M059J (cell line): ENCODE results near the gene ACSS1. TPM values are rescaled to one million over a fixed set of nuclear protein-coding genes. Genes with fewer than 3 reads are reported as not detected.

ENCODE experiments used
- DNase-seq: peaks from one replicate; pipeline ENCODE4 v3.0.0-alpha.2; 2012; ENCODE audit warnings: low read depth
- total RNA-seq: library from RNA; depleted of rRNA; stranded (reverse); fragments of >200 nt; shearing (Covaris generic); gene quantifications from 2 replicates; pipeline ENCODE4 v1.2.3, GENCODE V29; 2014

The ACSS1 gene
- total RNA-seq, 1 experiment from 2014 or later, result 0.32 TPM

DNA sequence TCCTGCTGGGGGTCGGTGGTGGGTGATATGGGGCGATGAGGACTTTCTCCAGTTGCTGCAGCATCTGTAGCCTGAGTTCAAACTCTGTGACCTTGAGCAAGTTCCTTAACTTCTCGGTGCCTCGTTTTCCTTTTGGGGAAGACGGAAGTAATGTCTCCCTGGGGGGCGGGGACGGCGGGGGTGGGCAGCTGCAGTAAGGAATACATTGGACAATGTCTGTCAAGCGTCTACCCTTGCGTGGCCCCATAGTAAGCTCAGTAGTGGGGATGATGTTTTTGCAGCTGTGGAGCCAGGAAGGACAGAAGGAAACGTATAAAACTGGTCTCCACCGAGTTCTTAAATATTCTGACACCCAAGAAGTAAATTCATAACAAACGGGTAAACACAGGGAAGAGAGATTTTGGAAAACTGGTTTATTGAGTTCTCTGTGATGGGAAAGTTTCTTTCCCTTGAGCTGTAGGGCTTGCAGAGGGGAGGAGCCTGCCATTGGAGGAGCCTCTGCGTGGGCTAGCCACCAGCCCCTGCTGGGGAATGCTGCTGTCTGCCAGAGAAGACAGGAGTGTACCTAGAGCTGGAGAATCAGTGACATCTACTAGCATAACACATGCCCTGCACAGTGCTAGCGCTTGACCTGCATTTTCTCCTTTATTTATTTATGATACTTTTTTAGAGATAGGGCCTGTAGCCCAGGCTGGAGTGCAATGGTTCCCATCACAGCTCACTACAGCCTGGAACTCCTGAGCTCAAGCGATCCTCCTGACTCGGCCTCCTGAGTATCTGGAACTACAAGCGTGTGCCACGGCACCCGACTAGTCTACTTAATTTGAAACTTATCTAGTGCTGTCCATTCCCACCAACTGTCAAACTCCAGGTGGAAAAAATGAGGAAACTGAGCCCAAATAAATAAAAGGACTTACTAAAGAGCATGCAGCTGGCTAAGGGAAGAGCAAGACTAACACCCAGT lies 1.2 kb upstream of the ACSS1 start:
- DNase-seq, result peak; percentile 18

GRCh38 chr20:25057234-25058050 lies 497 bp downstream of the ACSS1 start:
- peak; percentile 61 for DNase-seq

DNA sequence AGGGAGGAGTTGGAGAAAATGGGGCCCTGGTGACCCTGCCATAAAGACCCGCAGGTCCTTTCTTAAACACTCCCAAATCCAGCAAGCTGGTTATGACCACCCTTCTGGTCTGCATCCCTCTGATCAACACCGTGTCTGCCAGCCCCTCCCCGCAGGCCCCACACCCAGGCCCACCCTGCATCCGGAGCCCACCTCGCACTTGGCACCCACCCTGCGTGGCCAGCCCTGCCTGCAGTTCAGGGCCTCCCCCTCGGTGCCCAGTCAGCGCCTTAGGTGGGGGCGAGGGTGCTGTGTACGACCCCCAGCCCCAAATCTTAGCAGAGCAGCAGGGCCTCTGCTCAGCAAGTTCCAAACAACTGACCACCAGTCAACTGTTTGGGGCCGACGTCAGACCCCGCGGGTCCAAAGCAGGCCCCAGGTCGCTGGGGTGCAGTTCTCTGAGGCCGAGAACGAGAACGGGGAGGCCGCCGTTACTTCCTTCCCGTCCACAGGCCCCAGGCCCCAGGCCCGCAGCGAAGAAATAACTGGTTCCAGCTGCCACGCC lies 1.2 kb downstream of the ACSS1 start:
- no peak for DNase-seq

DNA sequence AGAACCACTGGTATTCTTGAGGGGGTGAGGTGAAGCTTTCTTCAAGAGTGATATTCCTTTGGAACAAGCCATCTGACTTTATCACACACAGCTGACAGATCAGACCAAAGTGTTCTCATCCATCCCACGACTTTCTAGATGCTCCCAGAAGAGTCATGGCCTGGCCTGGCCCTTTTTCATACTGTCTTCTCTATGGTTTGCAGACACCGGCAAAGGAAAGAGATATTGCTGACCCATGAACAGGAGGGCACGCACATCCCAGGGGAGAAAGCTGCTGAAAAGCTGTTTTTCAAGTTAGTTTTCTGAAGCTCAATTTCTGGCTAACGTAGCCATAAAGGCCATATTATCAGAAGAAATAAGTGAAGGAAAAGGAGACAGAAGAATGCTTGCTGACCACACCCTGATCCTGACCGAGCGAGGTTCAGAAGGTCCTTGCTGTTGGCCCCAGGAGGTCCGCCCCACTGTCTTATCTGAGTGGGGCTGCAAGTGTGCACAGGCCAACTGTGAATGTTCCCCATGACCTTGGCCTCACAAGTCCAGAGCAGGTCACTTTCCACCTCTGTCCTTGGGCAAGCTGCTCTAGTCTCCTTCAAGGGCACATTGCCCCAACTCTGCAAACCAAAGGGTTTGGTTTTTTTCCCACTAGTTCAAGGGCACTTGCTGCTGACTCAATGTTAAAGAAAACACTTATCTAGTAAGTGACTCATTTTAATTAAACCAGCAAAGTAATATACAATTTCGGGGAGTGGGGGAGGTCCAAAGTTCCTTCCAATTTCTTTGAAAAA lies 2.0 kb downstream of the ACSS1 start:
- peak; percentile 65 for DNase-seq

DNA sequence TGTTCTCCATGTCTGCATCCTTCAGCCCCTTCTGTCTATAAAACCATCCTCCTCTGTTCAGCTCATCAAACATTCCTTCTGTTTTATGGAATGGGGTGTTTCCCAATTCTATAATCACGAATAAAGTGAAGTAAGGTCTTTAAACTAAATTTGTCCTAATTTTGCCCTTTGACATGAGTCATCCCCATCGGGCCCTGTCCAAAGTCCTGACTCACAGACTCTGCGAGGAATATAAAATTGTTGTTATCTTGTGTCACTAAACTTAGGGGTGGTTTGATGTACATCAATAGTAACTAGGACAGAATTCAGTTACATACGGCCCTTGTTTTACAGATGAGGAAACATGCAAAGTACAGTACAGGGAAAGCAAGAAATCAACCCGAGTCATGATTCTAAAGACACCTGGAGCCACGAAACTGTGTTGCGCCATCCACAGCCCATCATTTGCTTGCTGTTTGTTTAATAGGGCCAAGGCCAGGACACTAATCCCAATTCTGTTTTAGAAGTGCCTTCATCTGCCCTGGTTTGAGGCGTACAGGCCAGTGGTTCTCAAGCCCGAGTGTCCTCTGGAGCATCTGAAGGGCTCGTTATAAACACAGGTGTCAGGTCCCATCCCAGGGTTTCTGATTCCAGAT lies 2.8 kb downstream of the ACSS1 start:
- peak; percentile 55 for DNase-seq

- no peak for DNase-seq
These were observed 3.7 kb downstream of the ACSS1 start for GRCh38 chr20:25054096-25054820.

DNA sequence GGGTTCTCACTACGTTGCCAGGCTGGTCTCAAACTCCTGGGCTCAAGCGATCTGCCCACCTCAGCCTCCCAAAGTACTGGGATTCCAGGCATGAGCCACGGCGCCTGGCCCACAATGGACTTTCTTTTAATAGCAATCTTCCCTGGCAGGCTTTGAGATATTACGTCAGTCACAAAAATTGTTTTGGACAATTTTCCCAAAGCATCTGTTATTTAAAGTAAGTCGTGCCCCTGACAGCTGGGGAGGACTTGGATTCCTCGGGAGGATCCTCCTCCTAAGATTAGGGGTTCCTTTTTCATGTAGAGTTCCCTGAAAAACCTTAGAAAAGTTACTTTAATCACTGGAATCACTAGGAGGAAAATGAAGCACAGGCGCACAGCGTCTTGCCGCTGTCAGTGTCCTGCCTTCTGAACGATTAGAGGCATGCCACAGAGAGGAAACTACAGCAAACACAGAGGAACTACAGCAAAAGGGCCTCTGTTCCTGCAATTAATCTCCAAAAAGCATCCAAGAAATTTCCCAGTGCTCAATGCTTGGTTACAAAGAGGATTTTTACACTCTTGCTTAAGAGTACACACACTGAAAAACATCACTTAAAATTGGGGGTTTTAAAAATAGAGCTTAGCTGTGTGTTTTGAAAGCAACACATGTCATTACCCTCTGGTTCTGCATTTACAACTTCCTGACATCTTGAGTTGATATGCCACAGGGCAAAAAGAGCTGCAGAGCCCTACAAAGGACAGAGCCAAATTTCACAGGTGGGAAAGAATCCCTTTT lies 4.5 kb downstream of the ACSS1 start:
- no peak for DNase-seq

DNA sequence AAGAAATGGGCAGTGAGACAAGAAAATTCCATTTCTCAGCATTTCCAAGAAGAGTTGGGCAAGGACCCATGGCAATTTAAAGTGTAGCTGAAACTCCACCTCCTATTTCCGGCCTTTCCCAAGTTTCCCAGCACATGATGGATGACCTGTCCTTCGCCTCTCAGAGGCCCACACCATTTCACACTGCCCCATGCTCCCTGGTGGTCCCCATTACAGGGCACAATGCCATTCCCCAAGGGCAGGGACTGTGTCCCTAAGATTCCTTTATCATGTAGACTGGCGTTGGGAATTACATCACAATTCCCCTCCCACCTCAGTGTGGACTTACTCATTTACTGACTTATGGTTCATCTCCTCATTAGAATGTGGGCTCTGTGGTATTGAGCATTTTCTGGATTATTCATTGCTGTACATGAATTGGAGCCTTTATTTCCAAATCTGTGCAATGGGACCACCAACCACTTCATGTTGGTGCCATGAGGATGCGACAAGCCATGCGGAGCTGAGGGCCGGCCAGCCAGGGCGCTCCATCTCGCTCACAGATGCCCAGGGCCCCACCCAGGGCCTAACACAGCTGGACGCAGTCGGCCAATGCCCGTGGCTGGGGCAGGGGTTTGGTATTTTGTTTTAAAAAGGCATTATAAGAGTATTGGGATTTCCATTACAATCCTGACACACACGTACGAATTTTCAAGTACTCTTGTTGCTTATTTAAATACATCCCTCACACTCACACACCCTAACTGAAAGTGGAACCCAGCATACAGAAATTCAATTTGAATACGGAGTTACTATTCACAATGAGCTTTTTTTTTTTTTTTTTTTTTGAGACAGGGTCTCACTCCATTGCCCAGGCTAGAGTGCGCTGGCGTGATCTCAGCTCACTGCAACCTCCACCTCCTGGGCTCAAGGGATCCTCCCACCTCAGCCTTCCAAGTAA lies 5.4 kb downstream of the ACSS1 start:
- peak; percentile 51 for DNase-seq

- DNase-seq, result no peak
These were observed 6.4 kb downstream of the ACSS1 start for GRCh38 chr20:25051386-25052155.

- no peak for DNase-seq
These were observed 7.2 kb downstream of the ACSS1 start for GRCh38 chr20:25050501-25051350.

DNA sequence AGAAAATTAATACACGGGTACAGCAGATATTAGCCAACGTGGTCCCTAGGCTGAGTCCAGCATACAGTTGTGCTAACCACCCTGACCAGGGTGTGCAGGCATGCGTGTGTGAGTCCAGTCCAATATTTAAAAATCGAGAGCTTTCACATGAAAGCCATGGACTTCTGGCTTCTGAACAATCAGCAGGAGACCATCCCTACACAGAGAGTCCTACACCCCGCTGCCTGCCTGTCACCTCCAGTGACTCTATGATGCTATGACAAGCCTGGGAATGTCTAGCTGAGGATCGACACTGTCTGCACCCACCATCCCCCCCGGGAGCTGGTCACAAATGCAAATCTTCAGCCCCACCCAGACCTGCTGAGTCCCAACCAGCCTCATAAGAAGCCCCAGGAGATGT lies 7.9 kb downstream of the ACSS1 start:
- no peak for DNase-seq

GRCh38 chr20:25049261-25050060 lies 8.5 kb downstream of the ACSS1 start:
- no peak for DNase-seq

DNA sequence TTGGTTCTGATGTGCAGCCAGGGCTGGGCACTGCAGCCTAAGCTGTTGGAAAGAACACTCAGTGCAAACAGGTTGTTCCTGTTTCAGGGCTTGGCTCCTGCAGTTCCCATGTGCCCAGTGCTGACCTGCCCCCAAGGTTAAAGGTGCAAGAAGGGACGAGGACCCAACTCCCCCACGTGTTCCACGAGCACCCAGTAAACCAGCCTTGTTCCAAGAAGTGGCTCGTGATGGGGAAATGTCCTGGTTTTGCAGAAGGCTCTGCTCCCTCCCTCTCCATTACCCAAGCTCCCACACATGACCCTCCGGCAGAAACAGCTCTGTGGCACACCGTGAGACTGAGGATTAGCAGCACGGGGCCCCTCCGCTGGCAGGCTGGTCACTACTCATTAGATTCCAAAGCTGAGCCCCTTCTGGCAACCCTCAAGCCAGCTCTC lies 9.4 kb downstream of the ACSS1 start:
- no peak for DNase-seq

GRCh38 chr20:25047766-25048165 lies 10.2 kb downstream of the ACSS1 start:
- DNase-seq, result no peak

DNA sequence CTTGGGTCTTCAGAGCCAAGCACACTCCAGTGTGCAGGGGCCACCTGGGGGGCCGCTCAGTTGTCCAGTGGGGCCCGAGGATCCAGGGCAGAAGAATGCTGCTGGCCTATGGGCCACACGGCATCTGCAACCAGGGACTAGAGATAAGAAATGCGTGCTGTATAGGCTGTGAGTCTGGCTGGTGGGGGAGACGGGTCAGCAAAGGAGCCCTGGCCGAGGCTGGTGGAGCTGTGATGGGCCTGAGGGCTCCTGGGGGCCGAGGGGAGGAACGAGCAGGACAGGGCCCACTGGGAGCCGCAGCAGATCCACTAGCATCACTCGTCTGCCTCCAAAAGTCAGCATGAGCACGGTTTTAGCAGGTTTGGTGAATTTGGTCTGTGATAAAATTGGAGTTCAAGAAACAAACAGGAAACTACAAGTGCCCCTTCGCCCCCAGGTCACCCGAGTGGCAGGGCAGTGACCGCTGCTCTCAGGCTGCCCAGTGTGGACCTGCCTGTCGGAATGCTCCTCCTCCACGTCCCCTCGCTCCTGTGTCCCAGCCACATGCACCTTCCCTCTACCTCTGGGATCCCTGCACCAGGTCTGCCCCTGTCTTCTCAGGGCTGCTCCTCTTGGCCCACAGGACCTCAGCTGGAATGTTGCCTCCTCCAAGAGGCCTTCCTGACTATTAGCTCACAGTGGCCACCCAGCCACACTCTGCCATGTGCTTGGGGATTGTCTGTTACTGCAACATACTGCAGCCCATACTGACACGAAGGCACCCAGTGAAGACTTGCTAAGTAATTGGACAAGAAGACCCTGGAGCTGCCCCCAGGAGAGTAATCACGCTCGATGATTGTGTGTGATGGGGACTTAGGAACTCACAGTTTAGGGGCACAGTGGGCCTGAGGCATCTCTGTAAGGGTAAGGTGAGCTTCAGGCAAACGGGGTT lies 10.9 kb downstream of the ACSS1 start:
- no peak for DNase-seq
